Measurements from ENCODE around the gene SMIM22. TPM values are rescaled to one million over a fixed set of nuclear protein-coding genes. Genes with fewer than 3 reads are reported as not detected.
A peak's percentile ranks its signal among the peaks of the same experiment; 100 is the strongest.

SMIM22 gene
- total RNA-seq, 2 donors from 2014 or later, result 361 to 457 TPM

- TF ChIP-seq CTCF (IDR thresholded peaks at IDR 0.05), result no peak
- Histone ChIP-seq H3K4me1 (peaks cover 9% of the 10 kb centered on the region), H3K9me3 (no peaks in the 10 kb centered on the region), H3K27ac (peak overlapping the region; percentile 53), H3K27me3 (no peaks in the 10 kb centered on the region), H3K4me3 (no peak overlapping the region), H3K36me3 (peaks cover 22% of the 10 kb centered on the region), H3K9ac (ENCODE audit: low read depth in 2 of 2, low read length in 2 of 2) (peak overlapping the region in 1 of 2 donors; percentile 55)
- no peak for DNase-seq
- intact Hi-C loops (cut with DNase I), result no loop called here
Measured at GRCh38 chr16:4828567-4829321, 33.6 kb downstream of the SMIM22 start.

GRCh38 chr16:4830408-4830807, 35.2 kb downstream of the SMIM22 start:
- no peaks in the 10 kb centered on the region for H3K9me3 ChIP-seq
- no peak for TF ChIP-seq CTCF (IDR thresholded peaks at IDR 0.05)
- no peak overlapping the region for H3K27ac ChIP-seq
- DNase-seq, result no peak
- no peak overlapping the region for H3K4me3 ChIP-seq
- H3K4me1 ChIP-seq, result peaks cover 12% of the 10 kb centered on the region
- intact Hi-C loops (cut with DNase I), result no loop called here
- no peaks in the 10 kb centered on the region for H3K27me3 ChIP-seq
- H3K36me3 ChIP-seq, result peaks cover 12% of the 10 kb centered on the region
- no peak overlapping the region for H3K9ac ChIP-seq (ENCODE audit: low read depth in 2 of 2, low read length in 2 of 2)

GRCh38 chr16:4831616-4832015, 36.4 kb downstream of the SMIM22 start:
- Histone ChIP-seq H3K4me3 (no peak overlapping the region), H3K9ac (ENCODE audit: low read depth in 2 of 2, low read length in 2 of 2) (no peak overlapping the region), H3K4me1 (peaks cover 12% of the 10 kb centered on the region), H3K36me3 (peaks cover 6% of the 10 kb centered on the region), H3K27me3 (no peaks in the 10 kb centered on the region), H3K9me3 (no peaks in the 10 kb centered on the region), H3K27ac (no peak overlapping the region)
- DNase-seq, result no peak
- intact Hi-C loops (cut with DNase I), result no loop called here
- TF ChIP-seq CTCF (IDR thresholded peaks at IDR 0.05), result no peak

- Histone ChIP-seq H3K36me3 (peaks cover 4% of the 10 kb centered on the region), H3K9me3 (no peaks in the 10 kb centered on the region), H3K27ac (peak overlapping the region; percentile 37), H3K9ac (ENCODE audit: low read depth in 2 of 2, low read length in 2 of 2) (peak overlapping the region in 1 of 2 donors; percentile 49), H3K4me1 (peaks cover 12% of the 10 kb centered on the region), H3K27me3 (no peaks in the 10 kb centered on the region), H3K4me3 (no peak overlapping the region)
- TF ChIP-seq CTCF (IDR thresholded peaks at IDR 0.05), result no peak
- DNase-seq, result peak; percentile 35
- intact Hi-C loops (cut with DNase I), result no loop called here
Measured at GRCh38 chr16:4832698-4833343, 37.7 kb downstream of the SMIM22 start.

GRCh38 chr16:4833584-4833983, 38.4 kb downstream of the SMIM22 start:
- TF ChIP-seq CTCF (IDR thresholded peaks at IDR 0.05), result no peak
- no peaks in the 10 kb centered on the region for H3K27me3 ChIP-seq
- H3K9ac ChIP-seq (ENCODE audit: low read depth in 2 of 2, low read length in 2 of 2), result no peak overlapping the region
- intact Hi-C loops (cut with DNase I), result no loop called here
- H3K4me3 ChIP-seq, result no peak overlapping the region
- H3K4me1 ChIP-seq, result peaks cover 12% of the 10 kb centered on the region
- DNase-seq, result no peak
- H3K9me3 ChIP-seq, result no peaks in the 10 kb centered on the region
- H3K36me3 ChIP-seq, result peaks cover 4% of the 10 kb centered on the region
- H3K27ac ChIP-seq, result no peak overlapping the region
